Suppressor macrophage (primary cell): ENCODE data around the gene ZNF467.

Source experiments
- DNase-seq, 4 experiments: peaks; one replicate each; pipeline ENCODE4 v3.0.0-alpha.2; 2020 to 2022

Gene ZNF467

DNA sequence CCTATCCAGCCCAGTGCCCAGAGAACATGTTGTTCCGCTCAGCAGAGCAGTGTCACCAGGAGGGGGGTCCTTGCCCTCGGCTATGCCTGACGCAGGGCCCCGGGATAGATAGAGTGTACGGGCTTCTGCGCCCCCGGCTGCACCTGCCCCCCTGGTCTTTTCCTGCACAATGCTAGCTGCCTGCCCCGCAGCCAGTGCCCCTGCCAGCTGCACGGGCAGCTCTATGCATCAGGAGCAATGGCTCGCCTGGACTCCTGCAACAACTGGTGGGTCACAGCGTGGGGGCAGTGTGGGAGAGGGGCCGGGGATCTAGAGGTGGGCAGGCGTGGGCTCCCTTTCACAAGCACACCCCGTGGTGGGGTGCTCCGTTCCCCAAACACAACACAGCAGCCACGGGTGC lies 33.3 kb upstream of the ZNF467 start:
- no peak for DNase-seq

DNA sequence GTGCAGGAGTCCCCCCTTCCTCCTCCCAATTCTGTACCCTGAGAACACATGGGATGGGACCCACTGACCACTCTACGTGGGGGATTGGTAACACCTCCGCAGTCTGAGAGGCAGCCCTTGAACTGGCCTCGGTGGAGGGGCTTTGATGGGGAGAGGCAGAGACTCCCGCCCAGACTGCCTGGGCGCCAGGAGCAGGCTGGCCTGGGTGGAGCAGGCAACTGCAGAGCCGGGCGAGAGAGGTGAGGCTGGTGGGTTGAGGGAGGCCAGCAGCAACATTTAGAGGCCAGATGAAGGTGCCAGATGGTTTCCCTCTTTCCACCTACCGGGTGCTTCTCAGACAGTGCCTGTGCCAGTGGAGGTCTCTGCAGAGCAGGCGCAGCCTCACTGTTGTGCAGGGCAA lies 30.7 kb upstream of the ZNF467 start:
- no peak for DNase-seq

- no peak for DNase-seq
Measured at GRCh38 chr7:149803551-149804074, 30.2 kb upstream of the ZNF467 start.

- DNase-seq, result no peak
Measured at GRCh38 chr7:149802966-149803365, 29.6 kb upstream of the ZNF467 start.

DNA sequence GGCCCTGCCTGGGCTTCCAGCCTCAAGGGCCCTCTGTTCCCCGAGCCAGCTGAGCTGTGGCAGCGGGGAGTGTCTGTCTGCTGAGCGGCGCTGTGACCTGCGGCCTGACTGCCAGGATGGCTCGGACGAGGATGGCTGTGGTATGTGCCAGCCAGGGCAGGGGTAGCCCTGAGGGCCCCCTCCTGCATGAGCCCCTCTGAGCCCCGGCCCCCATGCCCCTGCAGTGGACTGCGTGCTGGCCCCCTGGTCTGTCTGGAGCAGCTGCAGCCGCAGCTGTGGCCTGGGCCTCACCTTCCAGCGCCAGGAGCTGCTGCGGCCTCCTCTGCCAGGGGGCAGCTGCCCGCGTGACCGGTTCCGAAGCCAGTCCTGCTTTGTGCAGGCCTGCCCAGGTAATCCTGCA lies 28.4 kb upstream of the ZNF467 start:
- DNase-seq, result no peak

- no peak for DNase-seq
Measured at GRCh38 chr7:149801002-149801566, 27.7 kb upstream of the ZNF467 start.

DNA sequence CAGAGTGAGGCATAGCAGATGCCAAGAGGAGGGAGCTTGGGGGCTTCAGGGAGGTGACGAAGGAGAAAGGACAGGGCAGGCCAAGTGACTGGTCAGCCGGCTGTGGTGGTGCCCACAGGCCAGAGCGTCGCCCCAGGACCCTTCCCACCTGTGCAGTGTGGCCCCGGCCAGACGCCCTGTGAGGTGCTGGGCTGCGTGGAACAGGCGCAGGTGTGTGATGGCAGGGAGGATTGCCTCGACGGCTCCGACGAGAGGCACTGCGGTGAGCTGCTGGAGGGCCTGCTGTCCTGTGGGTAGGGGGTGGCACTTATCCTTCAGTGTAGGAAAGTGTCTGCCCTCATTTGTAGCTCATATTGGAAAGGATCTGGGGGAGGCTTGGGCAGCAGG lies 26.8 kb upstream of the ZNF467 start:
- DNase-seq, result no peak

GRCh38 chr7:149799397-149800168 lies 26.2 kb upstream of the ZNF467 start:
- DNase-seq, result peak; percentile 20 to 63 (median 43)

DNA sequence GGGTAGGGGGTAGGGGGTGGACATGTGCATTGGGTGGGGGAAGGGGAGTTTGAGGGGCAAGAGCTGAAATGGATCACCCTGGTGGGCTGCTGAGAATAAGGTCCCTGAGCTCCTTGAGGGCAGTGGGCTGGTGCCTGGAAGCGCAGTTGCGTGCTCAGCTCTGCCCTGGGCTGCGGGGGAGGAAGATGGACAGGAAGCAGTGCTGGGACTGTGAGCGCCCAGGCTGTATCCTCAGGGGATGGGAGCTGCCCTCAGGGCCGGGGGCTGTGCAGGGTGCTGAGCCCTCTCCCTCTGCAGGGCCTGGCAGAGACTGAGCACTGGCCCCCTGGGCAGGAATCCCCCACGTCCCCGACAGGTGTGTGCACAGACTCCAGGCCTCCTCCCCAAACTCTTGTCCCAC lies 24.4 kb upstream of the ZNF467 start:
- no peak for DNase-seq

- DNase-seq, result no peak
Measured at GRCh38 chr7:149796287-149796860, 23.0 kb upstream of the ZNF467 start.

DNA sequence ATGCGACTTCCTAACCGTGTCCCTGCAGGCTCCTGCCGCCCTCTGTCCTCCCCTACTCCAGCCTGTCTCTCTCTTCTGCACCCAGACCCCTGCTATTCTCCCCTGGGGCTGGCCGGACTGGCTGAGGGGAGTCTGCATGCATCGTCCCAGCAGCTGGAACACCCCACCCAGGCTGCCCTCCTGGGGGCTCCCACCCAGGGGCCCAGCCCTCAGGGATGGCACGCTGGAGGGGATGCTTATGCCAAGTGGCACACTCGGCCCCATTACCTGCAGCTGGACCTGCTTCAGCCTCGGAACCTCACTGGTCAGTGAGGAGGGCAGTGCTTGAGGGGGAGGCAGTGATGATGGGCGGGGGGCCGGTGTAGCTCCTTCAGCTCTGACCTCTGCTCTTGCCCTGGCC lies 21.7 kb upstream of the ZNF467 start:
- no peak for DNase-seq

DNA sequence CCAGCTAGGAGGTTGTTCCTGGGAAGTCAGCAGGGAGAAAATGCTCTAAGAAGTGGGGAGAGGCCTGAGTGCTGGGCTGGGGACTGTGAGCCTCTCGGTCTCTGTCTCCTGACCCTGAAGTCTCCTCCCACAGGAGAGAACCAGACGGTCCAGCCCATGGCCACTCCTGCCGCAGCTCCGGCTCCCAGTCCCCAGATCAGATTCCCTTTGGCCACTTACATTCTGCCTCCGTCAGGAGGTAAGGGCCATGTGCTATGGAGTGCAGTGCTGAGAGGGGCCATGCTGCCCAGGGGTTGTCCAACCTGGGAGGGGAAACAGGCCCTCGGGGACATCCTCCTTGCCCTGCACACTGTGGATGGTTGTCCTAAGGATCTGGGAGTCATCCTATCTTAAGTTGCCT lies 21.3 kb upstream of the ZNF467 start:
- no peak for DNase-seq

- DNase-seq, result no peak
Measured at GRCh38 chr7:149793261-149793660, 19.9 kb upstream of the ZNF467 start.

- DNase-seq, result no peak
Measured at GRCh38 chr7:149792220-149792595, 18.8 kb upstream of the ZNF467 start.

DNA sequence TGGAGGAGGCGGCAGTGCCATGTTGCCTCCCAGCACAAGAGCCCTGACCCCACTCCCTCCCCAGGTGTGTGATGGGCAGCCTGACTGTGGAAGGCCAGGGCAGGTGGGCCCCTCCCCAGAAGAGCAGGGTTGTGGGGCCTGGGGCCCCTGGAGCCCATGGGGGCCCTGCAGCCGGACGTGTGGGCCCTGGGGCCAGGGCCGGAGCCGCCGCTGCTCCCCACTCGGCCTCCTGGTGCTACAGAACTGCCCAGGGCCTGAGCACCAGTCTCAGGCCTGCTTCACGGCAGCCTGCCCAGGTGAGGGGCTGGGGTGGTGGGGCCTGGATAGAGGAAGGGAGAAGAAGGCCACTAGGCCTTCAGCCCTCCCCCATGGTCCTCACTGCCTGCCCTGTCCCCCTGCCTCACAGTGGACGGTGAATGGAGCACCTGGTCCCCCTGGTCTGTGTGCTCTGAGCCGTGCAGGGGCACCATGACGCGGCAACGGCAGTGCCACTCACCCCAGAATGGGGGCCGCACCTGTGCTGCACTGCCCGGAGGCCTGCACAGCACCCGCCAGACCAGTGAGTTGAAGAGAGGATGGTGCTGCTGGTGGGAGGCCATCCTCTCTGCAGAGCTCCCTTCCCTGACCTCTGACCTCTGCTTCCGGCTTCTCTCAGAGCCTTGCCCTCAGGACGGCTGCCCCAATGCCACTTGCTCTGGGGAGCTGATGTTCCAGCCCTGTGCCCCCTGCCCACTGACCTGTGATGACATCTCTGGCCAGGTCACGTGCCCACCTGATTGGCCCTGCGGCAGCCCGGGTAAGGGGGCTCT lies 18.2 kb upstream of the ZNF467 start:
- no peak for DNase-seq

DNA sequence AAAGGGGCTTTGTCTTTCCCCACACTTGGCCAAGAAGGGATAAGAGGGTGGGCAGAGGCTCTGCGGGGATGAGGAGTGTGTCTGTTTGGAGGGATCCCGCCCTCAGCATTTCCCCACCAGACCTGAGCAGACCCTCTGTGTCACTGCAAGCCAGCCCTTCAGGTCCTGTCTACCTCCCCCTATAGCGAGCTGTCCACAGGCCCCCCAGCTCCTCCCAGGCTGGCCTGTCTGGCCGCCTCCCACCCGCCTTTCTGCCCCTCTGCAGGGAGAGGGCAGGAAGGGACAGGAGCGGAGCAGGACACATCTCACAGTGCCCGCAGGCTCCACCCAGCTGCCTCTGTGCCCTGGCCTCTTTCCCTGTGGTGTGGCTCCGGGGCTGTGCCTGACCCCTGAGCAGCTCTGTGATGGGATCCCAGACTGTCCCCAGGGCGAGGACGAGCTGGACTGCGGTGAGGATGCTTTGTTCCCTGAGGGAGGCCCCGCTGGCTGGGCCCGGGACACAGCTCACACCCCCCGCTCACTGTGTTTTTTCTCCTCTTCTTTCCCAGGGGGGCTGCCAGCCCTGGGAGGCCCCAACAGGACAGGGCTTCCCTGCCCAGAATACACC lies 17.5 kb upstream of the ZNF467 start:
- DNase-seq, result no peak

DNA sequence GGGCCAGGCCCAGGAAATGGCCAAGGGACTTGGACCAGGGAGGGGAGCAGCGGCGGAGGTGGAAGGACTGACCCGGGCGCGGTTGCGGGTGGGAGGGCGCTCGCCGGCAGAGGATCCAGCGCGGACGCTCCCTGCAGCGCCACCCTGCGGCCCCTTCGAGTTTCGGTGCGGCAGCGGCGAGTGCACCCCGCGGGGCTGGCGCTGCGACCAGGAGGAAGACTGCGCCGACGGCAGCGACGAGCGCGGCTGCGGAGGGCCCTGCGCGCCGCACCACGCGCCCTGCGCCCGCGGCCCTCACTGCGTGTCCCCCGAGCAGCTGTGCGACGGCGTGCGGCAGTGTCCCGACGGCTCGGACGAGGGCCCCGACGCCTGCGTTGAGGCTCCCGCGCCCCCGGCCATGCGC lies 16.8 kb upstream of the ZNF467 start:
- DNase-seq, result peak; percentile 59 to 88 (median 72)

DNA sequence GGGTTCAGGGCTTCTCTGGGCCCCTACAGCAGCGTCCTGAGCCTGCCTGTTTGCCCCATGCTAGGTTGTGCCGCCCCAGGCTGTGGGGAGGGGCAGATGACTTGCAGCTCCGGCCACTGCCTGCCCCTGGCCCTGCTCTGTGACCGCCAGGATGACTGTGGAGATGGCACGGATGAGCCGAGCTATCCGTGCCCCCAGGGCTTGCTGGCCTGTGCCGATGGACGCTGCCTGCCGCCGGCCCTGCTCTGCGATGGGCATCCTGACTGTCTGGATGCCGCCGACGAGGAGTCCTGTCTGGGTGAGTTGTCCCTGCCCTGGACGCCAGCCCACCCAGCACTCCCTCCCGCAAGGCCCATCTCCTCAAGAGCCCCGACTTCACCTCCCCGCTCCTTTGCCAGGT lies 15.7 kb upstream of the ZNF467 start:
- DNase-seq, result no peak

DNA sequence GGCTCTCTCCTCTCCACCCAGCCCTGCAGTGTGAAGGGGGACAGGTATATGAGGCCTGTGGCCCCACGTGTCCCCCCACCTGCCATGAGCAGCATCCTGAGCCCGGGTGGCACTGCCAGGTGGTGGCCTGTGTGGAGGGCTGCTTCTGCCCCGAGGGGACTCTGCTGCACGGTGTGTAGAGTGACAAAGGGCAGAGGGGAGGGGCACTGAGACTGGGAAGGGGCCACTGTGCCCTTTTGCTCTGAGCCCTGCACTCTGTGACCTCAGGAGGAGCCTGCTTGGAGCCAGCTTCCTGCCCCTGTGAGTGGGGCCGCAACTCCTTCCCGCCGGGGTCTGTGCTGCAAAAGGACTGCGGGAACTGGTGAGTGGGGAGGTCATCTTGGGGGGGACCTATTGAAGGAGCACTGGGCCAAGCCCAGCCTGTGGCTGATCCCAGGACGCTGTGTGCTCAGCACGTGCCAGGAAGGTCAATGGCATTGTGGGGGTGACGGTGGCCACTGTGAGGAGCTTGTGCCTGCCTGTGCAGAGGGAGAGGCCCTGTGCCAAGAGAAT lies 15.0 kb upstream of the ZNF467 start:
- DNase-seq, result no peak

DNA sequence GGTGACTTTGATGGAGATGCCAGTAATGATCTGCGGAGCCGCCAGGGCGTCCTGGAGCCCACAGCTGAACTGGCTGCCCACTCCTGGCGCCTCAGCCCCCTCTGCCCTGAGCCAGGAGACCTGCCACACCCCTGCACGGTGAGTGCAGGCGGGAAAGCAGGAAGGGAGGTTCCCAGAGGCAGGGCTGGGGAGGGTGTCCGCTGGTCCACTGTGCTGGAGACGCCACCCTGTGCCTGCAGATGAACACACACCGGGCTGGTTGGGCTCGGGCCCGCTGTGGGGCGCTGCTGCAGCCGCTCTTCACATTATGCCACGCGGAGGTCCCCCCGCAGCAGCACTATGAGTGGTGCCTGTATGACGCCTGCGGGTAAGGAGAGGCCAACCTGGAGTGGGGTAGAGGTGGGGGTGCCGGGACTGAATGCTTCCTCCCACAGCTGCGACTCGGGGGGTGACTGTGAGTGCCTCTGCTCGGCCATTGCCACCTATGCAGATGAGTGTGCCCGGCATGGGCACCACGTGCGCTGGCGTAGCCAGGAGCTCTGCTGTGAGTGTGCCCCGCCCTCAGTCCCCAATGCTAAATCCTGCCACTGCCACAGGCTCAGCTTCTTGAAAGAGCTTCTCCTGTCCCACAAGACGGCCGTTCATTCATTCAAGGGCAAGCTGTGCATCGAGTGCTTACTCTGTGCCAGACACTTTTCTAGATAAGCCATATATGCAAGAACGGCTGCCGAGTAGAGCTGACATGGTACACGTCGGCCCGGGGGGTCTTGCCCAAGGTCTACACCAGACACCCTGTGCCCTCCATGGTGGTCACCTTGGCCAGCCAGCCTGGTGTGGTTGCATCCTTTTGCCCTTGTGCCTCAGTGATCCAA lies 14.3 kb upstream of the ZNF467 start:
- peak; percentile 11 to 57 (median 28) for DNase-seq

GRCh38 chr7:149785983-149786382 lies 12.6 kb upstream of the ZNF467 start:
- DNase-seq, result no peak
